Measurements from ENCODE around the gene MED8.

The MED8 gene

DNA sequence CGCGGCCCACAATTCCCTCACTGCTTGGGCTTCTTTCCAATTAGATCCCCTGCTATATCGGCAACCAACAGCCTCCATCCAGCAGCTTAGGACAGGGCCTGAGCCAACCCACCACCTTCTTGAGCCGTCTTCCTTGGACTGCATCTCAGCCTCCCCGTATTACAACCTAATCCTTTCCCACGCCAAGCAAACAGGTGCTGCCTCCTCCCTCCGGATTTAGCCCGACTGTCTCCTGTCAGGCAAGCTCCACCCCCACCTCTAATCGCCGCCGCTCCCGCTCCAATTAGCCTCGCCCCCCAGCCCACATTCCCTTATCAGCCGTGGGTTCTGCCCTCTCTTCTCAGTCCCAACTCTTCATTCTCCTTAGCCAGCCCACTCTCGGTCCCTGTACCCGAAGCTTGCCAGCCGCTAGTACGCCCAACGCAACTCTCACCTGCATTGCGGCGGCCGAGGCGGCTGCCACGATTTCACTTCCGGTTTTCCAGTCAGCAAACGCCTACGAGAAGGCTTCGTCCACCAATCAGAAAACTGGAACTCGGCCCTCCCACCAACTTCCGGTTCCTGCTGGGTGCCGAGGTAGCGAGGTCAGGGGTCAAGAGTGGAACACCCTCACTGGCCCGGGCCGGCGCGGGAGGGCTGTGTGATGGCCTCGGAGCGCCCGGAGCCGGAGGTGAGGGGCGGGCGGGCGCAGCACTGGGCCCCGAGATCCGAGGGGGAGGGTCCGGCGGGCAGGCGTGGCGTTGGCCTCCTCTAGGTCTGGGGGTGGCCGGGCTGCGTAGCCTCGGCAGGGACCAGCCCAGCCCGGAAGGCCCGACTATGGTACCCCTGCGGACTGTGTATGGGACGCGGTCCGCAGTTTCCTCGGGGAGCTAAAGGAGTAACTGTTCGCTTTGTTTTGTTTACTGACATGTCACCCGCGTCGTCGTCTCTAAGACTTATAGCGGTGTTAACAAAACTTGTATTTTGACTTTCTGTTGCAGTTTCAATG lies at the start of gene MED8, which contains the start of gene SZT2:
TSS of gene MED8 (minus strand) at position 475 of the 988 bp plus-strand sequence. CDS start at position 439, 36 bp downstream.
TSS of gene SZT2 (plus strand) at position 574 of the 988 bp plus-strand sequence. CDS start at position 644, 70 bp downstream.
- Mint-ChIP-seq H3K36me3 (ENCODE audit: low read depth) (peaks cover 30% of the 10 kb centered on the region), H3K4me1 (ENCODE audit: low read depth) (peaks cover 38% of the 10 kb centered on the region), H3K9me3 (no peaks in the 10 kb centered on the region)

DNA sequence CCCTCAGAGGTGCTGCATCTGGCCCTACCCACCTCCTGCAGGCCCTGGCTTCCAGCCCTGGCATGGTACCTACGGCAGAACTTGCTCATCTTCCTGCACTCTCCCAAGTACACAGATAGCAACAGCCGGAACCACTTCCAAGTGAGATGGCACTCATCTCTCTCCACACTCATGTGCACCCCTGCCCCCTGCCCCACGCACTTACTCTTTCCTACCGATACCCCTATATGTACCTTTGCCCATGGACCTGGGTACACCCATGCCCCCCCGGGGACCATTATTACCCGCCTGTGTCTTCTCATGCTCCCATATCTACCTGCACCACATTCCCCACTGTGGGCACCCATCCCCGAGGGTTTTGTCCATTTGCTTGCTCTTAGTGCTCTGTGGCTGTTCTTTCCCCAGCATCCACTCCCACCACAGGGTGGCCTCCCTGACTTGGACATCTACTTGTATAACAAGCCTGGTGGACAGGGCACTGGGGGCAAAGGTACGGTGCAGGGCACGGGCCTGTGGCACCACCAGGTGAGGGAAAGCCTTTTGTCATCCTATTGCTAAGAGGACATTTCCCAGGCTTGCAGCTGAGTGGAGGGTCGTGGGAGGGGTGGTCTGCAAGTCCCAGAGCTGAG lies 49.5 kb upstream of the MED8 start:
- H3K27ac Mint-ChIP-seq: no peak overlapping the region
- no peaks in the 10 kb centered on the region for H3K4me1 Mint-ChIP-seq (ENCODE audit: low read depth)
- no peaks in the 10 kb centered on the region for H3K9me3 Mint-ChIP-seq
- H3K4me3 Mint-ChIP-seq: no peak overlapping the region
- peaks cover 24% of the 10 kb centered on the region for H3K36me3 Mint-ChIP-seq (ENCODE audit: low read depth)
- no peaks in the 10 kb centered on the region for H3K27me3 Mint-ChIP-seq

More for the DNA sequence above, at the start of gene MED8, which contains the start of gene SZT2:
- H3K27ac Mint-ChIP-seq: peak within 1 kb of the TSS; percentile 100
- H3K27me3 Mint-ChIP-seq: no peaks in the 10 kb centered on the region
- peak within 1 kb of the TSS; percentile 100 for H3K4me3 Mint-ChIP-seq

DNA sequence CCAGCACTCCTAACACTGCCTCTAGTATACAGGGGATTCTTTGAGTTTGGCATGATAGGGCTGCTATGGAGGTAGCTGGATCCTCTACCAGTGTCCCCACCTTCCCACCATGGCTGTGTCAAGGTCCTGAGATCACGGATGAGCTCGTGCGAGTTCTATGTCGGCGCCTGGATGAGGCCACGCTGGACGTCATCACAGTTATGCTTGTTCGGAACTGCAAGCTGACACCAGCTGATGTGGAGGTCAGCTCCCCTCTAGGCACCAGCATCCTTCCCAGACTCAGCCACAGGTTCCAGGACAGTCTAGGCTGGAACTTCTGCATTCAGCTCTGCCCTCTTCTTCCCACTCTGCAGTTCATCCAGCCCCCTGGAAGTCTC lies 49.0 kb upstream of the MED8 start:
- H3K4me1 Mint-ChIP-seq (ENCODE audit: low read depth): no peaks in the 10 kb centered on the region
- no peak overlapping the region for H3K4me3 Mint-ChIP-seq
- H3K27ac Mint-ChIP-seq: no peak overlapping the region
- H3K27me3 Mint-ChIP-seq: no peaks in the 10 kb centered on the region
- H3K36me3 Mint-ChIP-seq (ENCODE audit: low read depth): peaks cover 23% of the 10 kb centered on the region
- H3K9me3 Mint-ChIP-seq: no peaks in the 10 kb centered on the region

DNA sequence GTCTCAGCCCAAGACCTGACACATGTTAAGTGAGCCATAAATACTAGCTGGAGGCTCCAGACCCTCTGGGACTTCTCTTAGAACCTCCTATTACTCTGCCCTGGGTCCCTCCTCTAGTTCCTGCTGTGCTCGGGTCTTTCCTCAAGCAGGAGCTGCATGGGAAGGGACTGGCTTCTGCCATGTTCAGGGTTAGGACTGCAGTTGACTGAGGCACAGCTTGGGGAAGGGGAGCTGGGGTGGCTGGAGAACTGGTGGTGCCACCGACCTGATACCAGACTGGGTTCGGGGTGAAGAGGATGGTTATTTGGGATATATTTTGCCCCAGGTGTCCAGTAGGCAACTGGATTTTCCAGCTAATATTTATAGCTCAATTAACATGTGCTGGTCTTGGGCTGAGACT lies 48.4 kb upstream of the MED8 start:
- Mint-ChIP-seq H3K4me3 (no peak overlapping the region), H3K36me3 (ENCODE audit: low read depth) (peaks cover 25% of the 10 kb centered on the region), H3K27ac (no peak overlapping the region), H3K9me3 (no peaks in the 10 kb centered on the region), H3K4me1 (ENCODE audit: low read depth) (no peaks in the 10 kb centered on the region), H3K27me3 (no peaks in the 10 kb centered on the region)

DNA sequence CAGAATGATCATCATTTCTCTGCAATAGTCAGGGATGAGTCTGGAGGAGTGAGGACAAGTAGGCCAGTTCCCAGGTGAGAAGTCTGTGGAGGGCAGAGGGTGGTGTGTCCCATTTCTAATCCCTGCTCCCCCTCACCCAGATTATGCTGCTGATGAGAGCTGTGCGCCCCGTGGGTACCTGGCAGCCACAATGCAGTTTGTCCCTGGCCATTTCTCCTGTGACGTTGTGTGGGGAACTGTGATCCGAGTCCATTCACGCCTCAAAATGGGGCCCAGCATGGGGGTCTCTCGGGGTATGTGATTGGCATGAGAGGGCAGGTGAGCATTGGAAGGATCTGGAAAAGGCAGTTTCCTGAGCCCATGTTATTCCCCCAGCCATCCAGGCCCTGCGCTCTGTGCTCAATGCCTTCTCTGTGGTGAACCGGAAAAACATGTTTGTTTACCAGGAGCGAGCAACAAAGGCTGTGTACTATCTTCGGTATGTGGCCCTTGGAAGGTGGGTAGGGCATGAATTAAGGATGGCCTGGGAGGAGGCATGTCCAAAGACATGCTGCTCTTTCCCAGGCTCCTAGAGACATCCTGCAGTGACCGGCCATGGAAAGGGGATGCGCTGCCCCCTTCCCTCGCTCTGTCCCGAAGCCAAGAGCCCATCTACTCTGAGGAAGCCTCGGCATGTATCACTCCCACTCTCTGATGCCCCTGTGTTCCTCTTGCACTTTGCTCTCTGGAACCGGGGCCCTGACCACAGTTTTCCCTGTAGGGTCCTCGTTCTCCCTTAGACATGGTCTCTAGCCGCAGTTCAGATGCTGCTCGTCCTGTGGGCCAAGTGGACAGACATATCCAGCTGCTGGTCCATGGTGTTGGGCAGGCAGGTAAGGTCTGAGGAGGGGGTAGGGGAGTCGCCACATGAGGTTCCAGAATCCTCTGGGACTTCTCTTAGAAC lies 47.7 kb upstream of the MED8 start:
- Mint-ChIP-seq H3K4me3 (no peak overlapping the region), H3K9me3 (no peaks in the 10 kb centered on the region), H3K27me3 (no peaks in the 10 kb centered on the region), H3K4me1 (ENCODE audit: low read depth) (no peaks in the 10 kb centered on the region), H3K27ac (no peak overlapping the region), H3K36me3 (ENCODE audit: low read depth) (peaks cover 26% of the 10 kb centered on the region)

DNA sequence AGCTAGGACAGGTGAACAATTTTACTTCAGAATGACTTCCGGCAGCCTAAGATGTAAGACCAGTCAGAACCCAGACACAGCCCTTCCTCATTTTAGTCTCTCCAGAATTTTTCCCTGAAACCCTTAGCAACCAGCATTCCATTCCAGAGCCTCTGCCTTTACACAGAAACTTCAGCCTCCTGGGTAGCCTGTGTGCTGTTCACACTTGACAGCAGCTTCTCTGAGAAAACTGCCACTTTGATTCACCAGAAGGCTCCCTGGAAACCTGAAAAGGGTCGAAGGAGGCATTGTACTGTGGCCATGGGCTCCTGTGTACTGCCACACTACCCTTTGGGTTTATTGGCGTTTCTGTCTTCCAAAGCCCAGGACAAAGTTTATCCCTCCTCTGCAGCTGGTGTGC lies 46.8 kb upstream of the MED8 start:
- Mint-ChIP-seq H3K4me1 (ENCODE audit: low read depth) (no peaks in the 10 kb centered on the region), H3K36me3 (ENCODE audit: low read depth) (peaks cover 34% of the 10 kb centered on the region), H3K4me3 (no peak overlapping the region), H3K27me3 (no peaks in the 10 kb centered on the region), H3K27ac (no peak overlapping the region), H3K9me3 (no peaks in the 10 kb centered on the region)

GRCh38 chr1:43435146-43436145 lies 45.8 kb upstream of the MED8 start:
- H3K4me3 Mint-ChIP-seq: no peak overlapping the region
- H3K36me3 Mint-ChIP-seq (ENCODE audit: low read depth): peaks cover 38% of the 10 kb centered on the region
- H3K27me3 Mint-ChIP-seq: no peaks in the 10 kb centered on the region
- no peaks in the 10 kb centered on the region for H3K9me3 Mint-ChIP-seq
- no peak overlapping the region for H3K27ac Mint-ChIP-seq
- H3K4me1 Mint-ChIP-seq (ENCODE audit: low read depth): no peaks in the 10 kb centered on the region

GRCh38 chr1:43434256-43434655 lies 44.7 kb upstream of the MED8 start:
- Mint-ChIP-seq H3K4me3 (no peak overlapping the region), H3K9me3 (no peaks in the 10 kb centered on the region), H3K36me3 (ENCODE audit: low read depth) (peaks cover 44% of the 10 kb centered on the region), H3K27me3 (no peaks in the 10 kb centered on the region), H3K27ac (no peak overlapping the region), H3K4me1 (ENCODE audit: low read depth) (no peaks in the 10 kb centered on the region)

GRCh38 chr1:43432907-43433306 lies 43.3 kb upstream of the MED8 start:
- Mint-ChIP-seq H3K4me1 (ENCODE audit: low read depth) (no peaks in the 10 kb centered on the region), H3K27me3 (no peaks in the 10 kb centered on the region), H3K9me3 (no peaks in the 10 kb centered on the region), H3K27ac (no peak overlapping the region), H3K36me3 (ENCODE audit: low read depth) (peaks cover 51% of the 10 kb centered on the region), H3K4me3 (no peak overlapping the region)

DNA sequence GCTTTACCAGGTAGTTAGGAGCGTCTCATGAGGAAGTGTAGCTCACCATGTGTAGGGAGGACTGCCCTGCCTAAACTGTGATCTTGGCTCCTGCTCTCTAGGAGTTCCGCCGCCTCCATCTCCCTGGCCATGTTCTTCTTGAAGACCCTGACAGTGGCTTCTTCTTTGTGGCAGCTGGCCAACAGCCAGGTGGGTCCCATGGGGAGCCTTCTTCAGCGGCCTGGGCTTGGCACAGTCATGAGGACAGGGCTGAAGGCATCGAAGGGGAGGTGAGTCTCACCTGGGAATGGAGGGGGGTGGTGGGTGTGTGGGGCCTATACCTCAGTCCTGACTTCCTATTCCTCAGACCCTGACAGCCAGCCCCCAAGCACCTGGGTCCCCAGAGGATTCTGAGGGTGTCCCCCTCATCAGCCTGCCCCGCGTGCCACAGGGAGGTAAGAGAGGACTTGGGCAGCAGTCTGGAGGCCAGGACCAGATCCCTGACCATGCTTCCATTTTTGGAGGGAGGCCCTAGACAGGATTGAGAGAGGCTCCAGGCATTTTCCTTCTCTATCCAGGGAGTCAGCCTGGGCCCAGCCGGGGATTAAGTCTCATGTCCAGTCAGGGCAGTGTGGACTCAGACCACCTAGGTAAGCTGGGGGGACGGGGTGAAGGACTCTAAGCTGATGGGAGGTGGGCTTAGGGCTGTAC lies 42.7 kb upstream of the MED8 start:
- Mint-ChIP-seq H3K4me1 (ENCODE audit: low read depth) (no peaks in the 10 kb centered on the region), H3K36me3 (ENCODE audit: low read depth) (peaks cover 57% of the 10 kb centered on the region), H3K27ac (no peak overlapping the region), H3K9me3 (no peaks in the 10 kb centered on the region), H3K27me3 (no peaks in the 10 kb centered on the region), H3K4me3 (no peak overlapping the region)

GRCh38 chr1:43431676-43432075 lies 42.1 kb upstream of the MED8 start:
- Mint-ChIP-seq H3K27ac (no peak overlapping the region), H3K4me1 (ENCODE audit: low read depth) (no peaks in the 10 kb centered on the region), H3K4me3 (no peak overlapping the region), H3K9me3 (no peaks in the 10 kb centered on the region), H3K36me3 (ENCODE audit: low read depth) (peaks cover 63% of the 10 kb centered on the region), H3K27me3 (no peaks in the 10 kb centered on the region)

- H3K9me3 Mint-ChIP-seq: no peaks in the 10 kb centered on the region
- H3K27ac Mint-ChIP-seq: no peak overlapping the region
- peaks cover 64% of the 10 kb centered on the region for H3K36me3 Mint-ChIP-seq (ENCODE audit: low read depth)
- no peaks in the 10 kb centered on the region for H3K4me1 Mint-ChIP-seq (ENCODE audit: low read depth)
- H3K4me3 Mint-ChIP-seq: no peak overlapping the region
- no peaks in the 10 kb centered on the region for H3K27me3 Mint-ChIP-seq
These were observed 41.2 kb upstream of the MED8 start for GRCh38 chr1:43430831-43431230.

DNA sequence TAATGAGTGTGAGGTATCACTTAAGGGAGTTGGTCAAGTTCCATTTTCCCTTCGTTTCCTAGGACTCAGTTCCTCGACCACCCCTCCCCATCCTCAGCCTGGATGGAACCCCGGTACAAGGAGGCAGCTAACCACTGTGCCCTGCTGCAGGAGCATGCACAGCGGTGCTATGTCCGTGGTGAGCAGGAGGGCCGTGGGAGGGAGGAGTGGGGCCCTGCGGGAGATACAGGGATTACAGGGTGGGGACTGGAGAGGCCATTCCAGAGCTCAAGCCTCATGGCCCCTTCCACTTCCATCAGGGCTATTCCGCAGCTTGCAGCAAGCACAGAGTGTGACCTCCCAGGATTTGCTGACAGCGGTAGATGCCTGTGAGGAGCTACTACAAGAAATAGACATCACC lies 38.3 kb upstream of the MED8 start:
- Mint-ChIP-seq H3K9me3 (no peaks in the 10 kb centered on the region), H3K27me3 (no peaks in the 10 kb centered on the region)

More for the DNA sequence above, 38.3 kb upstream of the MED8 start:
- no peak overlapping the region for H3K4me3 Mint-ChIP-seq
- no peak overlapping the region for H3K27ac Mint-ChIP-seq
- no peaks in the 10 kb centered on the region for H3K4me1 Mint-ChIP-seq (ENCODE audit: low read depth)
- H3K36me3 Mint-ChIP-seq (ENCODE audit: low read depth): peaks cover 64% of the 10 kb centered on the region

Measured in stimulated activated naive CD8-positive, alpha-beta T cell treated with anti-CD3 and anti-CD28 coated beads, Interleukin-15, Interleukin-2, amounts not matched to agents 100 ng/mL and 50 ng/mL, for 24 hours (primary cell).